HG02798 (cell line): ENCODE results near the gene CLIC6.

Experiments used
- ATAC-seq: cut with Tn5 transposase; IDR thresholded peaks from one replicate; pipeline ENCODE4 v1.9.1; 2021; ENCODE audit warnings: mild to moderate bottlenecking; ENCODE audit not compliant: unreplicated experiment, poor library complexity

The CLIC6 gene

GRCh38 chr21:34754690-34755647 lies 86.2 kb downstream of the CLIC6 start:
- ATAC-seq, result no peak

GRCh38 chr21:34761758-34762330 lies 93.0 kb downstream of the CLIC6 start:
- no peak for ATAC-seq

GRCh38 chr21:34762786-34763185 lies 94.0 kb downstream of the CLIC6 start:
- ATAC-seq, result no peak

GRCh38 chr21:34764715-34765284 lies 96.0 kb downstream of the CLIC6 start:
- no peak for ATAC-seq

- ATAC-seq, result no peak
These were observed 96.8 kb downstream of the CLIC6 start for GRCh38 chr21:34765619-34766018.

GRCh38 chr21:34766862-34767261 lies 98.1 kb downstream of the CLIC6 start:
- ATAC-seq, result no peak
